DMS114 treated with DMSO at 0.1 percent for 48 hours (cell line): ENCODE results near the gene TFF3.

Source experiments
- DNase-seq: peaks from one replicate; lab custom pipeline; 2025; ENCODE audit not compliant: unreplicated experiment; lab: John Stamatoyannopoulos, UW

Gene TFF3

GRCh38 chr21:42272984-42273600, 42.1 kb downstream of the TFF3 start:
- DNase-seq: no peak

GRCh38 chr21:42272109-42272962, 42.9 kb downstream of the TFF3 start:
- no peak for DNase-seq

GRCh38 chr21:42271065-42271464, 44.1 kb downstream of the TFF3 start:
- DNase-seq: no peak

- DNase-seq: no peak
Measured at GRCh38 chr21:42269386-42269785, 45.8 kb downstream of the TFF3 start.

- no peak for DNase-seq
Measured at GRCh38 chr21:42266971-42267556, 48.1 kb downstream of the TFF3 start.

GRCh38 chr21:42265231-42265812, 49.9 kb downstream of the TFF3 start:
- DNase-seq: no peak

GRCh38 chr21:42264245-42265195, 50.7 kb downstream of the TFF3 start:
- no peak for DNase-seq

GRCh38 chr21:42263591-42264131, 51.5 kb downstream of the TFF3 start:
- no peak for DNase-seq

- DNase-seq: no peak
Measured at GRCh38 chr21:42262831-42263231, 52.4 kb downstream of the TFF3 start.

GRCh38 chr21:42261829-42262200, 53.4 kb downstream of the TFF3 start:
- no peak for DNase-seq
